Esophagus muscularis mucosa (tissue), 4 donors: Measurements from ENCODE around the gene TEAD2. TPM values are rescaled to one million over a fixed set of nuclear protein-coding genes. Genes with fewer than 3 reads are reported as not detected.

Experiments
- DNase-seq: peaks from one replicate; pipeline ENCODE4 v3.0.0-alpha.2; 2017; ENCODE audit errors: extremely low spot score
- H3K27ac ChIP-seq, 4 donors: fragments of 200-600 bp; sonication (generic); replicated peaks in 1 of 4; 1 replicate in 3 of 4; 2 replicates in 1 of 4; pipeline ENCODE4 v1.5.1; 2016 to 2019; ENCODE audit warnings: mild to moderate bottlenecking in 1 of 4
- H3K27me3 ChIP-seq, 4 donors: fragments of 200-600 bp; sonication (generic); one replicate each; pipeline versions ENCODE4 v1.5.1 to v1.6.0; 2016 to 2019
- H3K36me3 ChIP-seq, 4 donors: fragments of 200-600 bp; sonication (generic); one replicate each; pipeline ENCODE4 v1.5.1; 2016 to 2019
- H3K4me1 ChIP-seq, 4 donors: fragments of 200-600 bp; sonication (generic); one replicate each; pipeline ENCODE4 v1.5.1; 2016 to 2019
- H3K4me3 ChIP-seq, 4 donors: fragments of 200-600 bp; sonication (generic); 1 replicate in 2 of 4; 2 replicates in 2 of 4; pipeline ENCODE4 v1.5.1; 2016 to 2019; ENCODE audit warnings: mild to moderate bottlenecking in 4 of 4, moderate library complexity in 1 of 4
- H3K9me3 ChIP-seq, 4 donors: fragments of 200-600 bp; sonication (generic); 1 replicate in 3 of 4; 2 replicates in 1 of 4; pipeline ENCODE4 v1.5.1; 2016 to 2019
- CTCF ChIP-seq, 3 experiments: fragments of 200-600 bp in 2 of 3; fragments of 450-650 bp in 1 of 3; sonication (generic) in 2 of 3; IDR thresholded peaks; one replicate each; pipeline ENCODE4 v1.5.1; 2017 to 2019; ENCODE audit warnings: antibody characterized with exemption in 3 of 3, mild to moderate bottlenecking in 2 of 3, moderate library complexity in 1 of 3
- EP300 ChIP-seq: sonication (generic); formaldehyde crosslinking; IDR thresholded peaks from one replicate; pipeline ENCODE4 v1.6.1; 2017; ENCODE audit warnings: antibody characterized with exemption
- POLR2A ChIP-seq: fragments of 450-650 bp; IDR thresholded peaks from one replicate; pipeline ENCODE4 v1.6.1; 2017; ENCODE audit warnings: antibody characterized with exemption, moderate library complexity, mild to moderate bottlenecking, low read depth
- POLR2AphosphoS5 ChIP-seq, 2 donors: sonication (generic); formaldehyde crosslinking; IDR thresholded peaks; one replicate each; pipeline ENCODE4 v1.6.1; 2017; ENCODE audit warnings: antibody characterized with exemption in 2 of 2
- WGBS: methylation state at CpG from one replicate; pipeline ENCODE4 v1.1.5; 2018; 5-methylcytosine and 5-hydroxymethylcytosine counted together
- intact Hi-C: fragments of 100-400 bp; cut with DNase I; formaldehyde crosslinking; loops from one replicate; pipeline ENCODE4 v1.15.1; 2023
- total RNA-seq, 4 donors: library from RNA; depleted of rRNA; stranded (reverse); fragments of >200 nt; gene quantifications; one replicate each; pipeline versions ENCODE4 v1.1.0 to v1.2.1, GENCODE V29; 2016

The TEAD2 gene
- total RNA-seq, 4 donors from 2014 or later, result 40.7 to 73.2 (median 60.5) TPM

GRCh38 chr19:49355909-49356353, 6.3 kb downstream of the TEAD2 start:
- Histone ChIP-seq H3K9me3 (no peaks in the 10 kb centered on the region), H3K27ac (peak overlapping the region; percentile 42 to 76 (median 61)), H3K27me3 (no peaks in the 10 kb centered on the region), H3K36me3 (peaks cover 42 to 86% (median 78%) of the 10 kb centered on the region in 4 donors), H3K4me3 (no peak overlapping the region), H3K4me1 (peaks cover 14 to 51% (median 43%) of the 10 kb centered on the region in 4 donors)
- 52% methylated on average over 11 of the region's 12 CpGs for whole genome bisulfite sequencing
- DNase-seq, result no peak
- TF ChIP-seq POLR2AphosphoS5 (IDR thresholded peaks at IDR 0.05) (no peak), CTCF (IDR thresholded peaks at IDR 0.05) (no peak), POLR2A (no peak), EP300 (no peak)
- intact Hi-C loops, result no loop called here

DNA sequence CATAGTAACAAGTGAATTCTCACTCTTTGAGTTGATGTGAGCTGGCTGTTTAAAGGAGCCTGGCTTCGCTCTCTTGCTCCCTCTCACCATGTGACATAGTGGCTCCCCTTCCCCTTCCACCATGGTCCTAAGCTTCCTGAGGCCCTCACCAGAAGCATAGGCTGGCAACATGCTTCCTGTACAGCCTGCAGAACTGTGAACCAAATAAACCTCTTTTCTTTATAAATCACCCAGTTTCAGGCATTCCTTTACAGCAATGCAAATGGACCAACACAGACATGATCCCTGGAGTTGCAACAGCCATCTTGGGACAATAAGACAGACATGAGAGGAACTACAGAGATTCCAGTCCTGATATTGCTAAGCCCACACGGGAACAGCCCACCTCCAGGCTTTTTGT, 12.6 kb downstream of the TEAD2 start:
- WGBS, result 95% methylated on average over 2 of the region's 2 CpGs

DNA sequence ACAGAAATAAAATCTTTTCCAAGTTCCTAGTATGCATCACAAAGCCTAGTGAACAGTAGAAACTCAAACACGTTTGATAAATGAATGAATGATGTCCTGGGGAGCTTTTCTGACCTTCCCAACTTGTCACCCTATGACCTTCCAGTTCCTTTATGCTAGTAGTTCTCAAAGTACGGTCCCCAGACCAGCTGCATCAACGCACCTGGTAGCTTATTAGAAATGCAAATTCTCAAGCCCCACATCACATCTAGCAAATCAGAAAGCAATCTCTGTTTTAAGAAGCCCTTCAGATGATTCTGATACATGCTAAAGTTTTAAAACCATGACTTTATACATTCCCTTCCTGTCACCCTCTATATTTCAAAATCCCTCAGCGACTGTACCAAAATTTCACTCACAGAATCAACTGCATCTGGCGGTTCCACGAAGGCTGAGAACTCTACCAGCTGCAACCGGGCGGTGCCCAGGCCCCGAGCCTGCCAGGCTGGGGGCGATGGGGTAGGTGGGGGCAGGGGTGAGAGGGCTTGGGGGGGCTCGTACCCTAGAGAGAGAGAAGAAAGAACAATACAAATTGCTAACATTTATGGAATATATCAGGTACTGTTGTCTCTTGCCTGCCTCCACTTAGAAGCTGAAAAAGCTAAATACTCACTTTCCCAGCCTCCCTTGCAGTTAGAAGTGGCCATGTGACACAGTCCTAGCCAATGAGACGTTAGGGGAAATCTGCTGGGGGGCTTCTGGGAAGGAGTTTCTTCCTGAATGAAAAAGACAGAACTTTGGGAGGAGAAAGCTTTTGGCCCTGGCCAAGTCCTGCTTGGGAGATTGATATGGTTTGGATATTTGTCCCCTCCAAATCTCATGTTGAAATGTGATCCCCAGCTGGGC, 13.7 kb downstream of the TEAD2 start:
- Histone ChIP-seq H3K4me1 (no peaks in the 10 kb centered on the region), H3K36me3 (peaks cover 75 to 100% (median 97%) of the 10 kb centered on the region in 4 donors), H3K27me3 (no peaks in the 10 kb centered on the region), H3K9me3 (no peaks in the 10 kb centered on the region), H3K27ac (no peak overlapping the region), H3K4me3 (no peak overlapping the region)
- intact Hi-C loops, result no loop called here
- DNase-seq, result no peak
- WGBS, result 90% methylated on average over 12 of the region's 12 CpGs
- no peak for TF ChIP-seq EP300
- TF ChIP-seq POLR2AphosphoS5 (IDR thresholded peaks at IDR 0.05), result no peak
- TF ChIP-seq POLR2A, result no peak
- TF ChIP-seq CTCF (IDR thresholded peaks at IDR 0.05), result no peak

More for the DNA sequence above, 12.6 kb downstream of the TEAD2 start:
- H3K9me3 ChIP-seq, result no peaks in the 10 kb centered on the region
- DNase-seq, result no peak
- intact Hi-C loops, result no loop called here
- H3K4me1 ChIP-seq, result no peaks in the 10 kb centered on the region
- TF ChIP-seq POLR2AphosphoS5 (IDR thresholded peaks at IDR 0.05) (no peak), EP300 (no peak), POLR2A (no peak), CTCF (IDR thresholded peaks at IDR 0.05) (no peak)
- no peaks in the 10 kb centered on the region for H3K27me3 ChIP-seq
- H3K27ac ChIP-seq, result no peak overlapping the region
- H3K36me3 ChIP-seq, result peaks cover 74 to 100% (median 95%) of the 10 kb centered on the region in 4 donors
- H3K4me3 ChIP-seq, result no peak overlapping the region

DNA sequence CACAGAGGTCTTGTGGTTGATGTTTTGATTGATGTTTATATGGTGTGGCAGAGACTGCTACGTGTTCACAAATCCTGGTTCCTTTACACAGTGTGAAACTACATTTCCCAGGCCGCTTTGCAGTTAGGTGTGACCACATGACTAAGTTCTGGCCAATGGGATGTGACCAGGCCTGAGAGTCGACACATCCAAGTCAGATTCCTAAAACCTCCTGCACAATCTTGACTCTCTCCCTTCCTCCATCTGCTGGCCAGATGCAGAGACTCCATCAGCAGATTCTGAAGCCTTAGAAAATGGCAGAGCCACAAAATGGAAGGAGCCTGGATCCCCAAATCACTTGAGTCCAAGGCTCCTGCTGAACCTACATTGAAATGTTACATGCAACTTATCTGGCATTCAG, 14.4 kb downstream of the TEAD2 start:
- Histone ChIP-seq H3K9me3 (no peaks in the 10 kb centered on the region), H3K27me3 (no peaks in the 10 kb centered on the region), H3K36me3 (peaks cover 80 to 100% (median 98%) of the 10 kb centered on the region in 4 donors), H3K27ac (no peak overlapping the region), H3K4me1 (no peaks in the 10 kb centered on the region), H3K4me3 (no peak overlapping the region)
- TF ChIP-seq POLR2AphosphoS5 (IDR thresholded peaks at IDR 0.05) (no peak), CTCF (IDR thresholded peaks at IDR 0.05) (peak in 1 of 3 experiments; percentile 13)
- 67% methylated on average over 3 of the region's 3 CpGs for WGBS
- intact Hi-C loops, result no loop called here
- DNase-seq, result no peak
